ENCODE measurements around the gene ADAM15. TPM values are rescaled to one million over a fixed set of nuclear protein-coding genes. Genes with fewer than 3 reads are reported as not detected.

The ADAM15 gene
- total RNA-seq, 1 experiment from 2014 or later: 30.6 TPM

GRCh38 chr1:155086856-155087535 is 35.9 kb downstream of the ADAM15 start:
- H3K4ac ChIP-seq (ENCODE audit: low read depth, low read length): no peak overlapping the region
- H4K5ac ChIP-seq (ENCODE audit: insufficient read length, low read depth, low read length): no peak overlapping the region
- H3K56ac ChIP-seq (ENCODE audit: insufficient read length, low read depth, low read length): no peak overlapping the region
- no peak overlapping the region for H4K8ac ChIP-seq (replicated peaks; ENCODE audit: insufficient read length, low read depth, low read length)
- no peak for DNase-seq
- no peaks in the 10 kb centered on the region for H3K4me1 ChIP-seq (ENCODE audit: insufficient read depth, low read length)
- no CpG with 5 or more reads among the region's 8 CpGs for WGBS (ENCODE audit: extremely low coverage, insufficient read length, low lambda C conversion rate)
- H3K4me2 ChIP-seq (ENCODE audit: insufficient read depth, insufficient read length, low read length): no peak overlapping the region
- H3K27me3 ChIP-seq (ENCODE audit: insufficient read depth, low read length): peaks cover 25% of the 10 kb centered on the region
- H2AFZ ChIP-seq (ENCODE audit: low read length): no peak overlapping the region
- no peak overlapping the region for H4K91ac ChIP-seq (ENCODE audit: insufficient read length, low read depth, low read length)
- H2BK5ac ChIP-seq (ENCODE audit: insufficient read length, low read length): no peak overlapping the region
- H2BK20ac ChIP-seq (ENCODE audit: low read depth, low read length, poor library complexity, severe bottlenecking): no peak overlapping the region
- H3K9me3 ChIP-seq (ENCODE audit: control insufficient read depth, low read depth, low read length): no peaks in the 10 kb centered on the region
- peaks cover 21 to 42% of the 10 kb centered on the region in 2 experiments for H3K4me1 Mint-ChIP-seq
- no peak overlapping the region for H2BK12ac ChIP-seq (ENCODE audit: insufficient read length, low read depth, low read length)
- H3K9me3 Mint-ChIP-seq: no peaks in the 10 kb centered on the region; a peak in 1 of 5 replicates
- 0 out of 7 replicates have a peak, but pooled peaks cover 0 to 4% (median 0%) of the 10 kb centered on the region in 3 experiments for H3K36me3 Mint-ChIP-seq (ENCODE audit: insufficient read depth in 1 of 3, low read depth in 3 of 3)
- H2AK5ac ChIP-seq (ENCODE audit: insufficient read length, low read length): no peak overlapping the region
- H3K4me3 Mint-ChIP-seq: peak overlapping the region in 1 of 2 experiments; percentile 62; a peak in 1 of 5 replicates
- H3T11ph ChIP-seq (ENCODE audit: low read length): no peak overlapping the region
- no peak overlapping the region for H3K9ac ChIP-seq (ENCODE audit: extremely low read depth, insufficient read length, low read length)
- no peak overlapping the region for H2BK120ac ChIP-seq (ENCODE audit: low read depth, low read length, poor library complexity, severe bottlenecking)
- peaks cover 15% of the 10 kb centered on the region for H3K23me2 ChIP-seq (ENCODE audit: insufficient read length, low read depth, low read length, poor library complexity, severe bottlenecking)
- H3K23ac ChIP-seq (ENCODE audit: insufficient read length, low read depth, low read length): no peak overlapping the region
- H3K27me3 Mint-ChIP-seq (ENCODE audit: low read depth): peaks cover 43% of the 10 kb centered on the region
- no peak overlapping the region; a peak in 1 of 7 replicates for H3K27ac Mint-ChIP-seq
- H3K18ac ChIP-seq (ENCODE audit: insufficient read length, low read depth, low read length): no peak overlapping the region
- H3K27ac ChIP-seq (ENCODE audit: insufficient read length, low read depth, low read length): no peak overlapping the region
- no peak overlapping the region for H3K14ac ChIP-seq (ENCODE audit: insufficient read depth, low read length)
- no peak overlapping the region for H2BK15ac ChIP-seq (ENCODE audit: low read depth, low read length)
- TF ChIP-seq, protein P1, sequence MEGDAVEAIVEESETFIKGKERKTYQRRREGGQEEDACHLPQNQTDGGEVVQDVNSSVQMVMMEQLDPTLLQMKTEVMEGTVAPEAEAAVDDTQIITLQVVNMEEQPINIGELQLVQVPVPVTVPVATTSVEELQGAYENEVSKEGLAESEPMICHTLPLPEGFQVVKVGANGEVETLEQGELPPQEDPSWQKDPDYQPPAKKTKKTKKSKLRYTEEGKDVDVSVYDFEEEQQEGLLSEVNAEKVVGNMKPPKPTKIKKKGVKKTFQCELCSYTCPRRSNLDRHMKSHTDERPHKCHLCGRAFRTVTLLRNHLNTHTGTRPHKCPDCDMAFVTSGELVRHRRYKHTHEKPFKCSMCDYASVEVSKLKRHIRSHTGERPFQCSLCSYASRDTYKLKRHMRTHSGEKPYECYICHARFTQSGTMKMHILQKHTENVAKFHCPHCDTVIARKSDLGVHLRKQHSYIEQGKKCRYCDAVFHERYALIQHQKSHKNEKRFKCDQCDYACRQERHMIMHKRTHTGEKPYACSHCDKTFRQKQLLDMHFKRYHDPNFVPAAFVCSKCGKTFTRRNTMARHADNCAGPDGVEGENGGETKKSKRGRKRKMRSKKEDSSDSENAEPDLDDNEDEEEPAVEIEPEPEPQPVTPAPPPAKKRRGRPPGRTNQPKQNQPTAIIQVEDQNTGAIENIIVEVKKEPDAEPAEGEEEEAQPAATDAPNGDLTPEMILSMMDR (conservative IDR thresholded peaks at IDR 0.05): no peak
- H3K79me1 ChIP-seq (ENCODE audit: insufficient read depth, low read depth, low read length, poor library complexity, severe bottlenecking): no peaks in the 10 kb centered on the region
- H4K20me1 ChIP-seq (ENCODE audit: control insufficient read depth, insufficient read depth, insufficient read length): no peaks in the 10 kb centered on the region
- H3K79me2 ChIP-seq (ENCODE audit: insufficient read depth, low read length): no peaks in the 10 kb centered on the region
